Left lobe of liver (tissue), 2 donors: ENCODE results near the gene ANKRD28. TPM values are rescaled to one million over a fixed set of nuclear protein-coding genes. Genes with fewer than 3 reads are reported as not detected.
A peak's percentile ranks its signal among the peaks of the same experiment; 100 is the strongest.
"Not testable (repeated sequence)": the region's sequence is repeated elsewhere in the genome, so short reads cannot be mapped to it uniquely, and the experiment has no call there.

Experiments
- ATAC-seq: fragments of 200-7000 bp; cut with Tn5 transposase; one replicate; pipeline ENCODE4 v1.9.1; 2020; ENCODE audit warnings: mild to moderate bottlenecking, moderate library complexity
- DNase-seq: peaks from one replicate; pipeline ENCODE4 v3.0.0-alpha.2; 2020; ENCODE audit warnings: low spot score
- total RNA-seq: library from RNA; stranded (reverse); gene quantifications from one replicate; pipeline ENCODE4 v1.2.1, GENCODE V29; 2021
- donor health status: DM: no; HTN: no; CAD: no; lungs with moderate emphysema.
- donor health status: DM: no; HTN: yes; CAD: no.

ANKRD28 gene
- 27.2 TPM for total RNA-seq

GRCh38 chr3:15797642-15798303 is at the start of gene ANKRD28:
ANKRD28 (minus strand) TSS chr3:15797979; CDS start chr3:15796521, 1,458 bp downstream.
- peak; percentile 75 for ATAC-seq

GRCh38 chr3:15847239-15847638 is 49.5 kb upstream of the ANKRD28 start:
- ATAC-seq (no peak), DNase-seq (no peak)

More at GRCh38 chr3:15797642-15798303, at the start of gene ANKRD28:
- no peak for DNase-seq

- DNase-seq (no peak), ATAC-seq (peak; percentile 41)
Observed at GRCh38 chr3:15846606-15847005, 48.8 kb upstream of the ANKRD28 start.

GRCh38 chr3:15845475-15845874 is 47.7 kb upstream of the ANKRD28 start:
- no peak for DNase-seq
- no peak for ATAC-seq

- DNase-seq (no peak), ATAC-seq (no peak)
Observed at GRCh38 chr3:15844889-15845288, 47.1 kb upstream of the ANKRD28 start.

- not testable (repeated sequence) for DNase-seq
- ATAC-seq: peak; percentile 73
Observed at GRCh38 chr3:15841091-15841973, 43.6 kb upstream of the ANKRD28 start.

GRCh38 chr3:15839568-15839967 is 41.8 kb upstream of the ANKRD28 start:
- ATAC-seq (no peak), DNase-seq (no peak)

GRCh38 chr3:15831927-15832326 is 34.1 kb upstream of the ANKRD28 start:
- DNase-seq: no peak
- ATAC-seq: no peak

- DNase-seq (no peak), ATAC-seq (no peak)
Observed at GRCh38 chr3:15825016-15825415, 27.2 kb upstream of the ANKRD28 start.

GRCh38 chr3:15823092-15823491 is 25.3 kb upstream of the ANKRD28 start:
- DNase-seq (no peak), ATAC-seq (no peak)

GRCh38 chr3:15822281-15822680 is 24.5 kb upstream of the ANKRD28 start:
- ATAC-seq (no peak), DNase-seq (no peak)

- ATAC-seq: no peak
- no peak for DNase-seq
Observed at GRCh38 chr3:15820911-15821310, 23.1 kb upstream of the ANKRD28 start.

- DNase-seq: no peak
- no peak for ATAC-seq
Observed at GRCh38 chr3:15819576-15819975, 21.8 kb upstream of the ANKRD28 start.

GRCh38 chr3:15819043-15819442 is 21.3 kb upstream of the ANKRD28 start:
- no peak for ATAC-seq
- no peak for DNase-seq

- peak; percentile 77 for ATAC-seq
- no peak for DNase-seq
Observed at GRCh38 chr3:15815696-15816095, 17.9 kb upstream of the ANKRD28 start.

- DNase-seq, ATAC-seq: not testable (repeated sequence)
Observed at GRCh38 chr3:15813079-15813478, 15.3 kb upstream of the ANKRD28 start.

GRCh38 chr3:15812183-15812582 is 14.4 kb upstream of the ANKRD28 start:
- ATAC-seq: peak; percentile 58

GRCh38 chr3:15810702-15811101 is 12.9 kb upstream of the ANKRD28 start:
- ATAC-seq: no peak
- DNase-seq: no peak

More at GRCh38 chr3:15812183-15812582, 14.4 kb upstream of the ANKRD28 start:
- no peak for DNase-seq

- ATAC-seq: no peak
- no peak for DNase-seq
Observed at GRCh38 chr3:15809313-15809712, 11.5 kb upstream of the ANKRD28 start.

- ATAC-seq (no peak), DNase-seq (no peak)
Observed at GRCh38 chr3:15808679-15809310, 11.0 kb upstream of the ANKRD28 start.

- ATAC-seq (no peak), DNase-seq (no peak)
Observed at GRCh38 chr3:15805756-15806266, 8.0 kb upstream of the ANKRD28 start.
